Measurements from ENCODE around the gene CELF2.
A peak's percentile ranks its signal among the peaks of the same experiment; 100 is the strongest.

Gene CELF2

DNA sequence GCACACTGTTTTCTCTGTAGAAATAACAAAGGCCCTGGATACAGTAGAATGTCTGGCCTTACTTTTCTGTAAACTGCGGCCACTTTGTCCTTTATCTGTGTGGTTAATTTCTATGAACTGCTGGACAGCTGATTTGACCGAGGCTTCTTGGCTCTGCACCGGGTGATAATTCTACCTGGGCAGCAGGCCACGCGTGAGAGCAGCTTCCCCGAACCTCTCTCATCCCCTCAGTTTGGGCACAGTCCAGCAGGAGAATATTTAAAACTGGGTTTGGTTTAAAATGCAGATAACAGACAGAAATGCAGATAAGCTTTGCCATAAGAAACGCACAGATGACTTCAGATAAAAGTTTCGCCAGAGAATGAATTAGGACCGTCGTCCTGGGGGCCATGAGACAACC lies 81.0 kb downstream of the CELF2 start:
- no peak for TF ChIP-seq POLR2AphosphoS5 (IDR thresholded peaks at IDR 0.05; ENCODE audit: low read depth, low read length)
- TF ChIP-seq, protein P1, sequence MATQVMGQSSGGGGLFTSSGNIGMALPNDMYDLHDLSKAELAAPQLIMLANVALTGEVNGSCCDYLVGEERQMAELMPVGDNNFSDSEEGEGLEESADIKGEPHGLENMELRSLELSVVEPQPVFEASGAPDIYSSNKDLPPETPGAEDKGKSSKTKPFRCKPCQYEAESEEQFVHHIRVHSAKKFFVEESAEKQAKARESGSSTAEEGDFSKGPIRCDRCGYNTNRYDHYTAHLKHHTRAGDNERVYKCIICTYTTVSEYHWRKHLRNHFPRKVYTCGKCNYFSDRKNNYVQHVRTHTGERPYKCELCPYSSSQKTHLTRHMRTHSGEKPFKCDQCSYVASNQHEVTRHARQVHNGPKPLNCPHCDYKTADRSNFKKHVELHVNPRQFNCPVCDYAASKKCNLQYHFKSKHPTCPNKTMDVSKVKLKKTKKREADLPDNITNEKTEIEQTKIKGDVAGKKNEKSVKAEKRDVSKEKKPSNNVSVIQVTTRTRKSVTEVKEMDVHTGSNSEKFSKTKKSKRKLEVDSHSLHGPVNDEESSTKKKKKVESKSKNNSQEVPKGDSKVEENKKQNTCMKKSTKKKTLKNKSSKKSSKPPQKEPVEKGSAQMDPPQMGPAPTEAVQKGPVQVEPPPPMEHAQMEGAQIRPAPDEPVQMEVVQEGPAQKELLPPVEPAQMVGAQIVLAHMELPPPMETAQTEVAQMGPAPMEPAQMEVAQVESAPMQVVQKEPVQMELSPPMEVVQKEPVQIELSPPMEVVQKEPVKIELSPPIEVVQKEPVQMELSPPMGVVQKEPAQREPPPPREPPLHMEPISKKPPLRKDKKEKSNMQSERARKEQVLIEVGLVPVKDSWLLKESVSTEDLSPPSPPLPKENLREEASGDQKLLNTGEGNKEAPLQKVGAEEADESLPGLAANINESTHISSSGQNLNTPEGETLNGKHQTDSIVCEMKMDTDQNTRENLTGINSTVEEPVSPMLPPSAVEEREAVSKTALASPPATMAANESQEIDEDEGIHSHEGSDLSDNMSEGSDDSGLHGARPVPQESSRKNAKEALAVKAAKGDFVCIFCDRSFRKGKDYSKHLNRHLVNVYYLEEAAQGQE (IDR thresholded peaks at IDR 0.05; ENCODE audit: insufficient read depth in 1 of 2, low read depth in 2 of 2, low read length in 2 of 2) = no peak
- no peak for TF ChIP-seq TAF1 (IDR thresholded peaks at IDR 0.05; ENCODE audit: borderline replicate concordance, insufficient read depth, low read length)
- no peak for TF ChIP-seq FOXP2 (optimal IDR thresholded peaks at IDR 0.05; ENCODE audit: borderline replicate concordance, extremely low read depth, extremely low read length, insufficient read depth)
- TF ChIP-seq SIN3A (IDR thresholded peaks at IDR 0.05; ENCODE audit: borderline replicate concordance, insufficient read depth, low read length) = no peak

DNA sequence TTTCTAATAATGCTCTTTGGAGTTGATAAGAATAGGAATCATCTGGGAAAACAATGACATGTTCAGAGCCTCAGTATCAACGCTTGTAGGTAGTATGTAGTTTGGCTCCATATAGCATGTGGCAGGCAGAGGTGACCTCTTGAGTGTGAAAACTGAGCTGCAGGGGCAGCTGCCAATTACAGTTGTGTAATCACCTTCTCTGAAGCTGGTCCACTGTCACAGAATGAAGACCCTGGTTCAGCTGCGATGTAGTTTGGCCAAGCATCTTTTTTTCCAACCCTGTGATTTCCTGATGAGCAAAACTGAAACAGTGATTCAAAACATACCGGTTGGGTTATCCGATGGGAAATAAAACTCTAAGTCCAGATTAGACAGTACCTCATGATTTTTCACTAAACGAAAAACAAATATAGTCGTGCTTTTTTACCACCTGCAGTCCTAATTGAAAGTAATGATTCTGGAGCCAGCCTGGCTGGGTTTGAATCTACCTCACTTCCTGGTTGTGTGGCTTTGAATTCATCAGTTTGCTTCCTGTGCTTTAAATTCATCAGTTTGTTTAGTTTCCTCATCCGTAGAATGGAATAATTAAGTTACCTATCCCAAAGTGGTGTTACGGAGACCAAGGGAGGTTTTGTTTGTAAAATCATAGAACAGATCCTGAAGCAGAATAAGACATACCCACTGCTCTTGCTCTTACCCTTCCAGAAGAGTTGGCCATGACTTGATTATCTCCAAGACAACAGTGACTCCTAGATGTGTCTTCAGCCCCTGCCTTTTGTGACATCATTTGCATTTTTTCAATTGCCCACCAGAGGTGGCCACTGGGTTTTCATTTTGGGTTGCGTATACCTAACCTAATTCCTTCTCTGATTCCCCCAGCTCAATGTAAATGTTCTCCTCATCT lies 87.4 kb downstream of the CELF2 start:
- TF ChIP-seq, protein P1 (IDR thresholded peaks at IDR 0.05; ENCODE audit: insufficient read depth in 1 of 2, low read depth in 2 of 2, low read length in 2 of 2) = no peak
- 0 out of 2 replicates have a peak, but pooled peaks have one; percentile 14 for TF ChIP-seq SIN3A (IDR thresholded peaks at IDR 0.05; ENCODE audit: borderline replicate concordance, insufficient read depth, low read length)

DNA sequence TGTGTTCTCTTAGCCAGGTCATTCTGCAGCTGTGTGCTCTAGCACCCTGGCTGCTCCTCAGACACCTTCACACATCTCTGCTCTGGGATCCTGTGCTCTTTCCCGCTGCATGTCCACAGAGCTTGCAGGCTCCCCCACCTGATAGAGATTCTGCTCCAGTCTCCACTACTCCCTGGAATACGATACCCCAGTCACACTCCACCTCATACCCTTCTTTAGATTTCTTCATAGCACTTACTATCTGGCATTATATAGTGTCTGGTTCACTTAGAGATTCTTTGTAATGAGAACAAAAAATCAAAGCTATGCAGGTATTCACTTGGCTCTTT lies 88.0 kb downstream of the CELF2 start:
- TF ChIP-seq SIN3A (IDR thresholded peaks at IDR 0.05; ENCODE audit: borderline replicate concordance, insufficient read depth, low read length) (no peak), POLR2AphosphoS5 (IDR thresholded peaks at IDR 0.05; ENCODE audit: low read depth, low read length) (no peak), FOXP2 (optimal IDR thresholded peaks at IDR 0.05; ENCODE audit: borderline replicate concordance, extremely low read depth, extremely low read length, insufficient read depth) (no peak), TAF1 (IDR thresholded peaks at IDR 0.05; ENCODE audit: borderline replicate concordance, insufficient read depth, low read length) (no peak)
- TF ChIP-seq, protein P1 (IDR thresholded peaks at IDR 0.05; ENCODE audit: insufficient read depth in 1 of 2, low read depth in 2 of 2, low read length in 2 of 2) = no peak

DNA sequence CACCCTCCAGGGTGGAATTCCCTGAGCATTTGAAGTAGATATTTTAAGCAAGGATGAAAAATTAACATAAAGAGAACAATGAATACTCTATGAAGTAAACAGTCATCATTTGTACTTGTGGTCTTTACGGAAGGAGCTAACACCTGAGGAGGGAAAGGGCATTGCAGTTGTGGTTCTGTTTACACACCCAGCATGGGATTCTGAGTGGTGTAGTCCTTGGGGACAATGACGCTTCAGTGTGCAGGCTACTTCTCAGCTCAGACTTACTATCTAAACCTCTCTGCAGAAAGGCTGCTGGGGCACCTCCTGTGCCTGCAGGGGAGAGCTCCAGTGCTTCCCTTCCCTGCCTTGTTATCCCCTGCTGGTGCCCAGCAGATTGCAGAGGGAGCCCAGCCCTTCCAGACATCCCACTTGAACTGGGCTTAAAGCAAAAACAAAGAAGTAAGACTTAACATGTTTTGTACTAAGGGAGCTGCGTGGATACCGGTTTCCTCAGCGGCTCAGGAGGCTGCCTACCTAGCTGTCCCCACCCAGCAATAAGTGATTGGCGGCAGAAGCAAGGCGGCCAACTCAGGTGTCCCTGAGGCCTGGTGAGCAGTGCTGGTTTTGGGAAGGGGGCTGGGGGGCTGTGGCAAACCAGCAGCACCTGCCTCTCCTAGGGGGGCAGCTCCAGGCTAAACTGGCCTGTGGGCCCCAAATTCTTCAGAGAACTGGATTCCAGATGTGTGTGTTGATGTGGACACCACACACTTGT lies 89.1 kb downstream of the CELF2 start:
- TF ChIP-seq TAF1 (IDR thresholded peaks at IDR 0.05; ENCODE audit: borderline replicate concordance, insufficient read depth, low read length) (no peak), SIN3A (IDR thresholded peaks at IDR 0.05; ENCODE audit: borderline replicate concordance, insufficient read depth, low read length) (no peak), POLR2AphosphoS5 (IDR thresholded peaks at IDR 0.05; ENCODE audit: low read depth, low read length) (no peak), FOXP2 (optimal IDR thresholded peaks at IDR 0.05; ENCODE audit: borderline replicate concordance, extremely low read depth, extremely low read length, insufficient read depth) (no peak)
- TF ChIP-seq, protein P1 (IDR thresholded peaks at IDR 0.05; ENCODE audit: insufficient read depth in 1 of 2, low read depth in 2 of 2, low read length in 2 of 2) = no peak

Data from PFSK-1 (cell line).